Left cardiac atrium (tissue), 4 donors: ENCODE data around the gene ATP2C2. TPM values are rescaled to one million over a fixed set of nuclear protein-coding genes. Genes with fewer than 3 reads are reported as not detected.
"Not testable (repeated sequence)": the region's sequence is repeated elsewhere in the genome, so short reads cannot be mapped to it uniquely, and the experiment has no call there.

Experiments used
- ATAC-seq, 2 donors: fragments of 200-7000 bp; cut with Tn5 transposase; one replicate each; pipeline ENCODE4 v1.9.1; 2020; ENCODE audit warnings: mild to moderate bottlenecking in 2 of 2, moderate library complexity in 2 of 2
- DNase-seq: peaks from one replicate; pipeline ENCODE4 v3.0.0-alpha.2; 2020
- intact Hi-C, 2 donors: fragments of 100-400 bp; cut with DNase I; formaldehyde crosslinking; loops; one replicate each; pipeline versions ENCODE4 v1.14.1 to v1.15.1; 2022 to 2023
- total RNA-seq, 2 donors: library from RNA; stranded (reverse); fragmentation: NEBNext Ultra II Directional; extraction: Animal tissue kit (Norgen Biotek cat#: 25700); gene quantifications; one replicate each; pipeline ENCODE4 v1.2.1, GENCODE V29; 2021
- donor health status: DM: no; HTN: yes; CAD: no.
- donor health status: DM: no; HTN: yes; CAD: no; lungs with severe emphysema.
- donor health status: DM: yes; HTN: yes; CAD: no.
- donor health status: Dilated cardiomyopathy.

ATP2C2 gene
- total RNA-seq, 2 donors from 2014 or later: not detected

DNA sequence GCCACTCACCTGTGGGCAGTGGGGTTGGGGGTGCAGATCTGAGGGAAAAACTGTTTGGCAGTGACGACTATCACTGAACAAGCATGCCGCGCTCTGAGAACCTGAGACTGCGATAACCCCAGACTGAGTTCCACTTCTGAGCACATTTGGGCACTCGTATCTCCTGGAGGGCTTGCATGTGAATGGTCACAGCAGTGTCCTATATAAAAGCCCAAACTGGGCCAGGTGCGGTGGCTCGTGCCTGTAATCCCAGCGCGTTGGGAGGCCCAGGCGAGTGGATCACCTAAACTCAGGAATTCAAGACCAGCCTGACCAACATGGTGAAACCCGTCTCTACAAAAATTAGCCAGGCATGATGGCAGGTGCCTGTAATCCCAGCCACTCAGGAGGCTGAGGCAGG lies 18.7 kb downstream of the ATP2C2 start:
- no peak for DNase-seq
- intact Hi-C loops: no loop called here
- no peak for ATAC-seq

DNA sequence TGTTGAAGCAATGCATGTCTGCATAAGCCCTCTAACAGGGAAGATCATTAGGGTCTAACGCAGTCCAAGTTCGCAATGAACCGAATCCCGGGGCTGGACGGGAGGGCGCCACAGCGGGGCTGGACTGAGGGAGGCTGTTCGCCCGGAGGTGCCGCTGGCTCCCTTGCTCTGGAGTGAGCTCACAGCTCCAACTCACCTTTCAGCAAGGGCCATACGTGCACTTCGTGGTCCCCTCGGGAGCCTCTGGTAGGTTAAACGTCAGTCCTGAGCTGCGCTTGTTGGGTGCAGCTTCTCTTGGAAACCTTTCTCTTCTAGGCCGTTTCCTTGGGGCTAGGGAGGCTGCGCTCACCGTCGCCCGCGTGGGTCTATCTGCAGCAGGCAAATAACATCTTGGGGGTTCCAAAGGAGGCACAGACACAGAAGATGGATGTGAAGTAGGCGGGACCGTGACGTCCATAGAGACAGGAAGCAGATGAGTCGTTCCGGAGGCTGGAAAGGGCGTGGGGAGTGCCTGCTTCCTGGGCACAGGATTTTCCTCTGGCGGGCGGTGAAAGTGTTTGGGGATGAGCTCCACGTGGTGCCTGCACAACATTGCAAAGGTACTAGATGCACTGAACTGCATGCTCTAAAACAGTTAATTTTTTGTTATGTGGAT lies 21.9 kb downstream of the ATP2C2 start:
- DNase-seq: no peak
- no peak for ATAC-seq
- intact Hi-C loops: no loop called here

DNA sequence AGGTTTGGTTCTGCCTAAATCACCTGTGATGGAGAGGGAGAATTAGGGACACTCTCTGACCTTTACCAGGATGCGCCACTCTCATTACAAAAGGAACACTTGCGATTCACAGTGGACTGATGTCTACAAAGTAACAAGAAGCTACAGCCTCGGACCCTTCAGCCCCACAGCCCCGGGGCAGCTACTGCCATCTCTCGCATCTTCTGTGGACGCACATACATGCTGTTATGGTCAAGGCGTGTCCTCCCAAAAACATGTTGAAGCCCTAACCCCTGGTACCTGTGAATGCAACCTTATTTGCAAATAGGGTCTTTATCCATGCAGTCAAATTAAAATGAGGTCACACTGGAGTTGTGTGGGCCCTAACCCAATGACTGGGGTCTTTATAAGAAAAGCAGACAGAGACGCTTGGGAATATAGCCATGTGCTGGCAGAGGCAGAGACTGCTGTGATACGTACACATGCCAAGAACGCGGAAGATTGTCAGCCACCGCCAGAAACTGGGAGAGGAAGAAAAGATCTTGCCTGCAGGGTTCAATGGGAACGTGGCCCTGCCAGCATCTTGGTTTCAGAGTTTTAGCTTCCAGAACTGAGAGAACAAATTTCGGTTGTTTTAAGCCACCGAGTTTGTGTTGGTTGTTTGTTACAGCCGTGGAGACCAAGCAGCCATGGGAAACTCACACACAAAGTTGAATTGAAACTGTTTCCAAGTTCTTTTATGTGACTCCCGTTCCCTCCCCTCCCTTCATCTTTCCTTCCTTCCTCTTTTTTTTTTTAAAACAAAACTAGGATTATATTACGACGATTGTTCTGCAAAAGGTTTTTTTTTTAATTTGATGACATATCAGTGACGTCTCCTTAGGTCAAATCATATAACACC lies 23.1 kb downstream of the ATP2C2 start:
- ATAC-seq: no peak
- DNase-seq: no peak
- intact Hi-C loops: no loop called here

- no peak for DNase-seq
- no peak for ATAC-seq
- intact Hi-C loops: no loop called here
These were observed 23.7 kb downstream of the ATP2C2 start for GRCh38 chr16:84392031-84392360.

- intact Hi-C loops, ATAC-seq, DNase-seq: not testable (repeated sequence)
These were observed 27.7 kb downstream of the ATP2C2 start for GRCh38 chr16:84396082-84396481.

DNA sequence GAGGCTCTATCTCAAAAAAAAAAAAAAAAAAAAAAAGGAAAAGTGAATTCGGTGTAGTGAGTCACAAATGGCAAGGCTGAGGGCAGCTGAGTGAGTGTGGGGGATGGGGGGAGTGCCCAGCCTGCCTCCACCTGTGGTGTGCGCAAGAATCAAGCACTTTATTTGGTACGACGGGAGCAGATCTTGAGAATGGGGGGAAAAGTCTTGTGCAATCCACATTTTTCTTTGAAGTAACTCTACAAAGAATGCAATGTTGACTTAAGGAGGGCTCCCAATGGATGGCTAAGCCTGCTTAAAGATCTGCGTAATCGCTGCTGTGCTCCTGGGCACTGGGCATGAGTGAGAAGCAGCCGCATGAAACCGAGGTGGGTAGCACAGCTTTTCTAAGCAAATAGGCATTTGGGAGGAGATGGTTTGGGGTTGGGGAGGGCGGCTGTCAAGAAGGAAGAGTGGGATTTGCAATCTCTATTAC lies 28.2 kb downstream of the ATP2C2 start:
- DNase-seq (no peak), ATAC-seq (no peak)

GRCh38 chr16:84397090-84397489 lies 28.8 kb downstream of the ATP2C2 start:
- DNase-seq: no peak
- ATAC-seq: no peak
- intact Hi-C loops: no loop called here

More for the DNA sequence above, 28.2 kb downstream of the ATP2C2 start:
- intact Hi-C loops: no loop called here

GRCh38 chr16:84398701-84399100 lies 30.4 kb downstream of the ATP2C2 start:
- intact Hi-C loops: no loop called here
- ATAC-seq: no peak
- no peak for DNase-seq

GRCh38 chr16:84399912-84400311 lies 31.6 kb downstream of the ATP2C2 start:
- intact Hi-C loops, ATAC-seq: not testable (repeated sequence)

GRCh38 chr16:84403435-84403834 lies 35.1 kb downstream of the ATP2C2 start:
- ATAC-seq, intact Hi-C loops, DNase-seq: not testable (repeated sequence)

More at GRCh38 chr16:84399912-84400311, 31.6 kb downstream of the ATP2C2 start:
- not testable (repeated sequence) for DNase-seq

- intact Hi-C loops: no loop called here
- DNase-seq (no peak), ATAC-seq (no peak)
These were observed 36.0 kb downstream of the ATP2C2 start for GRCh38 chr16:84404324-84404723.

- intact Hi-C loops: no loop called here
- no peak for DNase-seq
- ATAC-seq: no peak
These were observed 36.8 kb downstream of the ATP2C2 start for GRCh38 chr16:84404936-84405639.

DNA sequence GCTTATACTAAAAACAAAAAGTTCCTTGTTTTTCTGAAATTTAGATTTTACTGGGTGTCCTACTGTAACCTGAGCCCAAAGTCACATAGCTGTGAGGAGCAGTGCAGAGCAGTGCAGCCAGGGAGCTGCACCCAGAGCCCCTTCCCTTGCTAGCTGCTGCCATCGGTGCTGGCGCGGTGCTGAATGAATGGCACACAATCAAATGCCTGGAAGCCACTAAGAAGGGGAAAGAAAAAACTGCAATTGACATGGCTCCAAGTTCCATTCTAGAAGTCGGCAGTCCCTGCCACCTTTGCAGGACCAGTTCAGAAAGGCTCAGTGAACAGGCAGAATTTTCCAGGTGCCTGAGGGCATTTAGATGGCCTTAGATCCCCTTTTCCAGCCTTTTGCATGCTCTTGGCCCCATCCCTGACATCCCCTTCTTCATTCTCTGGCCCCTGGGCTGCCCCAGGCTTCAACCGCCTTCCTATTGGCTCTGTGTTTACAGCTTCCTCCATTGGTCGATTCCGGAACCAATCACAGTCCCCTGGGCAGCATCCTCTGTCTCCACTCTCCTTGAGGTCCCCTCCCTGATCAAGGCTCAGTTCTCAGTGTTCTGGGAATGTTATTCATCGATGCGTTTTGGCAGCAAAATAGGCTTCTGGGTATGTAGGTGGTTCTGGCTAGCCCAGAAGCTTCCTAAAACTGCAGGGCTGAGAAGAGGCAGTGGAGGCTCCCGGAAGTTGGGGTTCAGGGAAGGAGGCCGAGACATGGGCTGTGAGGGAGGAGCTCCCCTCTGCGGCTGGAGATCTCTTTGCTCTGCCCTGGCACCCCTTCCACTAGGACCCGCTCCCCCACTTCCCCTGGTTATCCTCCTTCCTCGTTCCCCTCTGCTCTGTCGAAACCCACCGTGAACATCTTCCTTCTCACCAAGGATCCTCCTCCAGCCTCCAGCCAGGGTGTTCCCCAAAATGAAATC lies 37.9 kb downstream of the ATP2C2 start:
- intact Hi-C loops: no loop called here
- ATAC-seq (no peak), DNase-seq (no peak)

DNA sequence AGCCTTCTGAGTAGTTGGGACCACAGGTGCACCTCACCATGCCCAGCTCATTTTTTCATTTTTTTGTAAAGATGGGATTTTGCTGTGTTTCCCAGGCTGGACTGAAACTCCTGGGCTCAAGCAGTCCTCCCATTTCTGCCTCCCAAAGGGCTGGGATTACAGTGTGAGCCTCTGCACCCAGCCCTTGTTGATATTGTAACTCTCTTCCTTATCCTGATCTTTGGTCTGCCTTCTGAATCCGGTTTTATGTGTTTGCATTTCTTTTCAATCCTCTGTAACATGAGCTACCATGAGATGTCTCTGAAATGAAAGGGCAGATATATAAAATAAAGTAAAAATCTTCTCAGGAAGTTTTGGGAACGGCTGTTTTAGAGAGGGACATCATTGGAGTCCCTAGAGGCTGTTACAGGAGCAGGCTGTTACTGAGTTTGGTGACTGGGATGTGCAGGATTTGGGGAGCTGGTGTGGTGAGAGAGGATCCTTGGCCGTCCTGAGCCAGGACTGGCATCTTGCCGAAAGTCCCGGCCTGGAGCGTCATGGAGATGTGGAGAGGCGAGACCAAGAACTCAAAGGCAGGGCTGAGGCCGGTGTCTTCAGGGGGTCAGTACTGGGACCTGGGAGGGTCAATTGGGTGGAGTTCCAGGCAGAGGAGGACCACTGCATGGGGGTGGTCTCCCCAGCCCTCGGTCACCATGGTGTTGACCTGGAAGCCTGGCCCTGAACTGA lies 39.4 kb downstream of the ATP2C2 start:
- ATAC-seq: no peak
- intact Hi-C loops: no loop called here
- DNase-seq: no peak

GRCh38 chr16:84408314-84408690 lies 40.0 kb downstream of the ATP2C2 start:
- no peak for DNase-seq
- ATAC-seq: no peak
- intact Hi-C loops: no loop called here

DNA sequence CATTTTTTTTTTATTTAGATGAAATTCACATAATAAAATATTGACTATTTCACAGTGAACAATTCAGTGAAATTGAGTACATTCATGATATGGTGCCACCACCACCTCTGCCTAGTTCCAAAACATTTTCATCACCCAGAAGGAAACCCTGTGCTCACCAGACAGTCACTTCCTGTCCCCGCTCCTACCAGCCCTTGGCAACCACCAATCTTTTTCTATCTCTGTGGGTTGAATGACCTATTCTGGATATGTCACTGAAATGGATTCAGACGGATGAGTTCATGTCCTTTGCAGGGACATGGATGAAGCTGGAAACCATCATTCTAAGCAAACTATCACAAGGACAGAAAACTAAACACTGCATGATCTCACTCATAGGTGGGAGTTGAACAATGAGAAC lies 40.5 kb downstream of the ATP2C2 start:
- no peak for ATAC-seq
- intact Hi-C loops: no loop called here
- DNase-seq: no peak

- DNase-seq (no peak), ATAC-seq (no peak)
- intact Hi-C loops: no loop called here
These were observed 42.2 kb downstream of the ATP2C2 start for GRCh38 chr16:84410361-84411138.
